Body of pancreas (tissue), 4 donors: ENCODE results near the gene ANKRD39.

Experiments
- POLR2A ChIP-seq, 3 donors: fragments of 450-650 bp; IDR thresholded peaks; one replicate each; pipeline ENCODE4 v1.6.1; 2016; ENCODE audit warnings: antibody characterized with exemption in 3 of 3, mild to moderate bottlenecking in 2 of 3
- TF ChIP-seq, protein P1 (sequence below), 7 experiments: fragments of 450-650 bp in 4 of 7; fragments of 200-600 bp in 3 of 7; sonication (generic) in 3 of 7; IDR thresholded peaks; one replicate each; pipeline ENCODE4 v1.5.1; 2016 to 2019; ENCODE audit warnings: antibody characterized with exemption in 7 of 7

DNA sequence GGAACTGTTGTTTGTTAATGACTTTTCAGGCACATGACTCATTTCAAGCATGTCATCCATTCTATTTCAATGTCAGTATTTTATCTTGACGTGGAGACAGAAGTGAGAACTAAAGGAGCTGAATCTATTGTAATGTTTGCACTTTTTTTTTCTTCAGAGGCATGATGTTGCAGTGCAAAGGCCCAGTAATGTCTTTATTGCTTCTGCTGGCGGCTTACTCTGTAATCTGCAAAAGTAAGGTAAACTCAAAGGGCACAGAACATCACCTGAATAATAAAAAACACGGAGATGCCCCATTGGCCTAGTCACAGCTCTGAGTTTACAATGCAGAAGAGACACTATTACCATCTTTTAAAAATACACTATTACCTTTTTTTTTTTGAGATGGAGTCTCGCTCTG lies 44.2 kb downstream of the ANKRD39 start:
- TF ChIP-seq, protein P1, sequence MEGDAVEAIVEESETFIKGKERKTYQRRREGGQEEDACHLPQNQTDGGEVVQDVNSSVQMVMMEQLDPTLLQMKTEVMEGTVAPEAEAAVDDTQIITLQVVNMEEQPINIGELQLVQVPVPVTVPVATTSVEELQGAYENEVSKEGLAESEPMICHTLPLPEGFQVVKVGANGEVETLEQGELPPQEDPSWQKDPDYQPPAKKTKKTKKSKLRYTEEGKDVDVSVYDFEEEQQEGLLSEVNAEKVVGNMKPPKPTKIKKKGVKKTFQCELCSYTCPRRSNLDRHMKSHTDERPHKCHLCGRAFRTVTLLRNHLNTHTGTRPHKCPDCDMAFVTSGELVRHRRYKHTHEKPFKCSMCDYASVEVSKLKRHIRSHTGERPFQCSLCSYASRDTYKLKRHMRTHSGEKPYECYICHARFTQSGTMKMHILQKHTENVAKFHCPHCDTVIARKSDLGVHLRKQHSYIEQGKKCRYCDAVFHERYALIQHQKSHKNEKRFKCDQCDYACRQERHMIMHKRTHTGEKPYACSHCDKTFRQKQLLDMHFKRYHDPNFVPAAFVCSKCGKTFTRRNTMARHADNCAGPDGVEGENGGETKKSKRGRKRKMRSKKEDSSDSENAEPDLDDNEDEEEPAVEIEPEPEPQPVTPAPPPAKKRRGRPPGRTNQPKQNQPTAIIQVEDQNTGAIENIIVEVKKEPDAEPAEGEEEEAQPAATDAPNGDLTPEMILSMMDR (IDR thresholded peaks at IDR 0.05): no peak
- no peak for TF ChIP-seq POLR2A (IDR thresholded peaks at IDR 0.05)
